GF-D8 (cell line): ENCODE data around the gene NUTM2F.
"Not testable (repeated sequence)": the region's sequence is repeated elsewhere in the genome, so short reads cannot be mapped to it uniquely, and the experiment has no call there.

Source experiments
- DNase-seq: peaks from one replicate; lab custom pipeline; 2025; lab: John Stamatoyannopoulos, UW

NUTM2F gene

GRCh38 chr9:94328544-94328943 is at the start of gene NUTM2F:
NUTM2F (minus strand) TSS chr9:94328644; CDS start chr9:94328623, 21 bp downstream.
- not testable (repeated sequence) for DNase-seq

GRCh38 chr9:94375197-94375596 is 46.8 kb upstream of the NUTM2F start:
- not testable (repeated sequence) for DNase-seq

GRCh38 chr9:94374176-94375056 is 46.0 kb upstream of the NUTM2F start:
- peak; percentile 65 for DNase-seq

- not testable (repeated sequence) for DNase-seq
These were observed 45.3 kb upstream of the NUTM2F start for GRCh38 chr9:94373779-94374175.

GRCh38 chr9:94370266-94370665 is 41.8 kb upstream of the NUTM2F start:
- DNase-seq, result not testable (repeated sequence)

- DNase-seq, result not testable (repeated sequence)
These were observed 35.7 kb upstream of the NUTM2F start for GRCh38 chr9:94364093-94364614.

- DNase-seq, result not testable (repeated sequence)
These were observed 28.7 kb upstream of the NUTM2F start for GRCh38 chr9:94357158-94357557.

- not testable (repeated sequence) for DNase-seq
These were observed 23.7 kb upstream of the NUTM2F start for GRCh38 chr9:94351901-94352723.

GRCh38 chr9:94348754-94349153 is 20.3 kb upstream of the NUTM2F start:
- not testable (repeated sequence) for DNase-seq

- DNase-seq, result not testable (repeated sequence)
These were observed 19.0 kb upstream of the NUTM2F start for GRCh38 chr9:94347451-94347850.

GRCh38 chr9:94341703-94342102 is 13.3 kb upstream of the NUTM2F start:
- DNase-seq, result not testable (repeated sequence)

- DNase-seq, result not testable (repeated sequence)
These were observed 12.3 kb upstream of the NUTM2F start for GRCh38 chr9:94340750-94341149.

- DNase-seq, result not testable (repeated sequence)
These were observed 11.2 kb upstream of the NUTM2F start for GRCh38 chr9:94339657-94340056.

GRCh38 chr9:94338723-94339122 is 10.3 kb upstream of the NUTM2F start:
- not testable (repeated sequence) for DNase-seq

GRCh38 chr9:94336445-94336844 is 8.0 kb upstream of the NUTM2F start:
- DNase-seq, result not testable (repeated sequence)

- DNase-seq, result not testable (repeated sequence)
These were observed 2.9 kb downstream of the NUTM2F start for GRCh38 chr9:94325583-94325982.

GRCh38 chr9:94323153-94323798 is 5.2 kb downstream of the NUTM2F start:
- DNase-seq, result not testable (repeated sequence)

GRCh38 chr9:94322342-94322940 is 6.0 kb downstream of the NUTM2F start:
- DNase-seq, result not testable (repeated sequence)

- DNase-seq, result not testable (repeated sequence)
These were observed 10.3 kb downstream of the NUTM2F start for GRCh38 chr9:94317949-94318657.

GRCh38 chr9:94316236-94316635 is 12.2 kb downstream of the NUTM2F start:
- DNase-seq, result not testable (repeated sequence)
